DMS 273 (cell line): ENCODE results near the gene RAD9A.

Experiments
- DNase-seq: peaks from one replicate; lab custom pipeline; 2025; ENCODE audit not compliant: unreplicated experiment; lab: John Stamatoyannopoulos, UW

RAD9A gene

GRCh38 chr11:67391304-67392182 is at the start of gene RAD9A:
RAD9A (plus strand) TSS chr11:67391986; CDS start chr11:67392045, 59 bp downstream.
- peak; percentile 97 for DNase-seq

DNA sequence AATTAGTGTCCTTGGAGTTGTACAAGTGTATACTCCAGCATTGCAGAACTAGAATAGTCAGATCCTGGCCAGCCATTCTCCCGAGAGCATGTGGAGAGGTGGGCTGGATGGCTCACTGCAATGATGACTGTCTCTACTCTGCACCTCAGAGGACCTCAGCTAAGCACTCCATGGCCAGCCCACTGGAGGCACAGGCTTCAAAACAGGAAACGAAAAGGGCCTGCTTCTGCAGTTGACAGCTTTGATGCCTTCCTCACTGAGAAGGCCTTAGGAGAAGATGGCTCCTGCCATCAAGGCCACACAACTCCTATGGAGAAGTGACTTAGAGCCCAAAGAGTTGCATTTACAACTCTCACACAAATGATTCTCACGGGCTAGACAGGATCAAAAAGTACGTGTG is 47.5 kb upstream of the RAD9A start:
- DNase-seq, result no peak

DNA sequence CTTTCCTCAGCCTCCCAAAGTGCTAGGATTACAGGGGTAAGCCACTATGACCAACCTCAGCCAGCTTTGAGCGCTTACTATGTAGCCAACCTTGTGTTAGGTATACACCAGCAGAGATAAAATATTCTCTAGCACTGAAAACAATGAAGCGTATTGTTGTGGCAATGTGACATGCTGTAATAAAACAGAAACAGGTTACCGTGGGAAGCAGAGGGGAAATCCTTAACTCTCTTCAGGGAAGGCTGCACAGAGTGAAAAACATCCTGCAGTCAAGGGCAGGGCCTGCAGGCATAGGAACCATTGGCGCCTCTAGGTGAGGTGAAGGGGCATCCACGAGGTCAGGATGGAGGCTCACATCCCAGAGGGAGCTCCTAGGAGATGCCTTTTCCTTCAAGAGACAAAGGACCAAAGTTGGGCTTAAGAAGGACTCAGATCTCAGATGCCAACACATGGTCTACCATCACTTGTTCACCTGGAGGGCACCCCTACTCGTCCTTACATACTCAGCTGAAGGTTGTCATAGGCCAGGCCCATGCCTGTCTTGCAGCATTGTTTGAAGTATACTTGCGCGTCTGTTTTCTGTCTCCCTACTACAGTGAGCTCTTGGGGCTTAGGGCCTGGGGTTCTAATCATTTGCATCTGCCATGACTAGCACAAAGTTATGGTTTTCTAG is 46.4 kb upstream of the RAD9A start:
- no peak for DNase-seq

DNA sequence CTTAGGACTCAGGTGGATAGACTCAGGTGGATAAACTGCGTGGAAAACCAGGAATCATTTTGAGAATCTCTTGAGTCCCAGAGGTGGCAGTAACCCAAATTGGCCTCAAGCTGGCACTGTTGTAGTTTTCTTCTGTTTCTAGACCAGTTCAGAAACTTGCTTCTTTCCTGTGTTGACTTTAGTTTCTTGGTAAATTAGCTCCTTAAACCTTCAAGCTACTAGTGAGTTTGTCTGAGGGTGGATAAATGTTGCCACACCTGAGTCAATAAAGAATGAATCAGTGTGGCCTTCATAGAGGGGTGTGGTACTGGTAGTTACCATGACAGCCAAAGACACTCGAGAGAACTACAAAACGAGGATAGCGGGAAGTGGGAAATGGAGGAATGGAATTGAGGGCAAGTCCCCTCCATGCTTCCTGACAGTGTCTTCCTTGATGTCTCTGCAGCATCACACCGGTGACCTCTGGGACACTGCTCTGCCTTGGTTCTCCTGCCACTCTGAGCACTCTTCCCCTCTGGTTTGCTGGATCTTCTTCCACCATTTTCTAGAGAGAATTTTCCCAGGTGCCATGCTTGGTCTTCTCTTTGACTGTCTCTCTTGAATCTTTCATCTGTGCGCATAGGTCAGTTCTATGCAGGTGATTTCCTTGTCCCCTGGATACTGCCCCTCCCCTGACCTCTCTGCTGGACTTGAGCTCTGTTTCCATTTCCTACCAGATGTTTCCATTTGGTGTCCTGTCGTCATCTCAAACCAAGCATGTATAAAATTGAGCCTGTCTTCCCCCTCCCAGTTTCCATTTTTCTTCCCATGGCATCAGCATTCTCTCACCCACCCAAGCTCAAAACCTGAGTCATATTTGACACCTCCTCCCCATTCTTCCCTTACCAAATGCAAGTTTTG is 45.6 kb upstream of the RAD9A start:
- DNase-seq, result peak; percentile 46

GRCh38 chr11:67347964-67348749 is 43.6 kb upstream of the RAD9A start:
- peak; percentile 65 for DNase-seq

- no peak for DNase-seq
These were observed 42.8 kb upstream of the RAD9A start for GRCh38 chr11:67349036-67349435.

GRCh38 chr11:67349457-67349856 is 42.3 kb upstream of the RAD9A start:
- no peak for DNase-seq

GRCh38 chr11:67349928-67350465 is 41.8 kb upstream of the RAD9A start:
- DNase-seq, result no peak

GRCh38 chr11:67351275-67352005 is 40.3 kb upstream of the RAD9A start:
- peak; percentile 64 for DNase-seq

GRCh38 chr11:67352546-67353316 is 39.1 kb upstream of the RAD9A start:
- peak; percentile 79 for DNase-seq

DNA sequence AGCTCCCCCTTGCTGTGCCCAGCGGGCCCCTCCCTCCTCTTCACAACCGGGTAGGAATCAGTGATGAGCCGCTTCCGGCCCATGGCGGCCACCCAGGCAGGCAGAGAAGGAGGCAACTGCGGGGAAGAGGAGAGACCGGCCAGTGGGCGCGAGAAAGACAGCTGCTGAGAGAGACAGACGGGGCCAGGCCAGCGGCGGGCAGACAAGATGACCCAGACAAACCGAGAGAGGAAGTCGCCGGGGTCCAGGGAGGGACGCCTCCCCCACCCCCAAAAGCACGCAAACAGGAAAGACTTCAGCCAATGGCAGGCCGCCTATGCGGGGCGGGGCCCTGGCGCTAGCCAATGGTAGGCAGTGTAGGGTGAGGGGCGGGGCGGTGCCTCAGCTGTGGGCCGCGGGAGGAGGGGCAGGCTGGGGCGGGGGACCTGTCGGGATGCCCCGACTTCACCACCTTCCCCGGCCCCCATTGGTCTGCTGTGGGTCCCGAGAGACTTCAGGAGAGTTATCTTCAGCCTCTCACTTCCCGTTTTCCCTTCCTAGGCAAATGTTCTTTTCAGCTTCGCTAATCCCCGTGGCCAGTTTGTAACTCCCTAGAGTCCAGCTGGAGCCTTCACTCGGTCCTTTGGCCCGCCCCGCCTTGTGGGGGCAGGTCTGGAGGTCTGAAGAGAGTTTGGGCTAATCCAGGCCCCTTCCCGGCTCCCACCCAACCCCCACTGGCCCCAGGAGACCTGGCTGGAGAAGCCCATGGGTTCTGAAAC is 38.3 kb upstream of the RAD9A start, which contains the start of gene POLD4:
POLD4 (minus strand) TSS at position 230 of the 758 bp plus-strand sequence; CDS start at position 83, 147 bp downstream.
- peak; percentile 92 for DNase-seq

GRCh38 chr11:67354075-67355022 is 37.4 kb upstream of the RAD9A start:
- no peak for DNase-seq

DNA sequence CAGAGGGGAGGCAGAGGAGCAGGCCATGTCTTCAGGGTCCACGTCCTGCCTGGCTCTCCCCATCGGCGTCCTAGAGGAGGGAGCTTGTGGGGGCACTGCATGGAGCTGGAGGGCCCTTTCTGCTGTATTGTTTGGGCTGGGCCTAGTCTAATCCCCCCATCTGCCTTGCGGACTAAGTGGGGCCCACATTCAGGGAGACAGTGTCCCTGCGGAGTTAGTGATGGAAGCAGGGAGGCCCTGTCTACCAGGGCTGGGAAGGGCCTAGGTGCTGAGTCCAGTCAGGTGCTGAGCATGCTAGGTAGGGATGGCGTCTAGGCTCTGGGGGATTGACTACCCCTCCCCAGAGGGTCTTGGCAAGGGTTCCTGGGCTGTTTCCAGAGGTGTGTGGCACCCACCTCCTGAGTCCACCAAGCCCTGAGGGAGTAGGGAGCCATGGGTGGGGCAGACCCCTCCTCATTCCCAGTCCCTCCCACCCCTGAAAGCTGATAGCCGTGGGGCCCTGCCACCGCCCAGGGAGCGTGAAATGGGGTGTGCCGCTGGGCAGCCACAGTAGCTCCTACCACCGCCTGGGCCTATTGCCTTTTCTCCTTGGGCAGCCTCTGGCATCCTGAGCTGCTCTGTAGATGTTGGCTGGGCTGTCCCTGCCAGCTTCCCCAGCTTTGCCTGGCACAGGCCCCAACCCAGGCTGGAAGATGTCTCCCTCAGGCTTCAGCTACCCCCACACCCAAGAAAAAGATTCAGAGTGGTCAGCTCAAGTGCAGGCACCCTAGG is 36.6 kb upstream of the RAD9A start:
- DNase-seq, result no peak

DNA sequence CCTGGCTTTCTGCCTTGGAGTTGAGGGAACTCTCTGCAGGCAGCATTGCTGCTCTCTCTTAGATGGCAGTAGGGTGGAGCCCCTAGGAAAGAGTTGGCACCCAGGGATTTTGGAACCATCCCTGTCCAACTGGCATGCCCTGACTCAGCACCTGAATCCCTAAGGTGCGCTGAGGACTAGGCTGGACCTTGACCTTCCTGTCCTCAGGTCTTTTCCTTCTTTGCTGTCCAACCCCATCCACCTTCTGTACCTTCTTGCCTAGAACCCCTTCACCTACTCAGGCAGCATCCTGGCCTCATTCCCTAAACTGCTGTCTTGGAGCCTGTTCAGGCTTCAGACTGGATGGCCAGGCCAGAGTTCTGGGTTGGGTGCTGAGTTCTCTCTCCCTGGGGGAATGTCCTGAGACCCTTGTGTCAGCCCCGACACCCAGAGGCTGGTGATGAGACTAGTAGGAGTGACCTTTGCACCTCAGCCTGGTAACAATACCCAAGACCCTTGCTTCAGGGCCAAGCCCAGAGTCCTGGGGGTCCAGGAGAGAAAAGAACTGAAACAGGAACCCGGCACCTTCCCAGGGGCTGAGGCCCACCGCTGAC is 35.9 kb upstream of the RAD9A start:
- no peak for DNase-seq

- no peak for DNase-seq
These were observed 35.4 kb upstream of the RAD9A start for GRCh38 chr11:67356387-67356863.
